Measurements from ENCODE around the gene ARID1B.

Gene ARID1B

DNA sequence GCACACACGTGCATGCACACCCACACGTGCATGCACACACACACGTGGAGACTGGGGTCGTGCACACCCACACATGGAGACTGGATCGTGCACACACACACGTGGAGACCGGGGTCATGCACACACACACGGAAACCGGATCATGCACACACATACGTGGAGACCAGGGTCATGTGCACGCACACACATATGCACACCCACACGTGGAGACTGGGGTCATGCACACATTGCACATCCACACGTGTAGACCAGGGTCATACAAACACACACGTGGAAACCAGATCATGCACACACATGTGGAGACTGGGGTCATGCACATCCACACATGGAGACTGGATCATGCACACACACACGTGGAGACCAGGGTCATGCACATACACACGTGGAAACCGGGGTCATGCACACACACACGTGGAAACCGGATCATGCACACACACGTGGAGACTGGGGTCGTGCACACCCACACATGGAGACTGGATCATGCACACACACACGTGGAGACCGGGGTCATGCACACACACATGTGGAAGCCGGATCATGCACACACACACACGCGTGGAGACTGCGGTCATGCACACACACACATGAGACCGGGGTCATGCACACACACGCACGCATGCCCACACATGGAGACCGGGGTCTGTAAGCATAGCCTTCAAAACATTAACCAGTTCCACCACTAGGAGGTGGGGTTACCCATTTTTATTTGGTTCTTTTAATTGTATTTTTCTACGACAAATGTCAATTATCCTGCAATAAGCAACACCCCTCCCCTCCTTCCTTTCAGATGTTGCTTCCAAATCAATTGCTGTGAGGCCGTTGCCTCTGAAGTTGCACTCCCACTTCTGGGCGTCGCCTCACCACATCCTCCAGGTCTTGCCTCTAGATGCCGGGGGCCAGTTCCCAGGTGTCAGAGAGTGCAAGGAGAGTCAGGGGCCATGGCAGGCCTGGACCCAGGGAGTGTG, 450.3 kb downstream of the ARID1B start:
- DNase-seq (ENCODE audit: low read depth): no peak

DNA sequence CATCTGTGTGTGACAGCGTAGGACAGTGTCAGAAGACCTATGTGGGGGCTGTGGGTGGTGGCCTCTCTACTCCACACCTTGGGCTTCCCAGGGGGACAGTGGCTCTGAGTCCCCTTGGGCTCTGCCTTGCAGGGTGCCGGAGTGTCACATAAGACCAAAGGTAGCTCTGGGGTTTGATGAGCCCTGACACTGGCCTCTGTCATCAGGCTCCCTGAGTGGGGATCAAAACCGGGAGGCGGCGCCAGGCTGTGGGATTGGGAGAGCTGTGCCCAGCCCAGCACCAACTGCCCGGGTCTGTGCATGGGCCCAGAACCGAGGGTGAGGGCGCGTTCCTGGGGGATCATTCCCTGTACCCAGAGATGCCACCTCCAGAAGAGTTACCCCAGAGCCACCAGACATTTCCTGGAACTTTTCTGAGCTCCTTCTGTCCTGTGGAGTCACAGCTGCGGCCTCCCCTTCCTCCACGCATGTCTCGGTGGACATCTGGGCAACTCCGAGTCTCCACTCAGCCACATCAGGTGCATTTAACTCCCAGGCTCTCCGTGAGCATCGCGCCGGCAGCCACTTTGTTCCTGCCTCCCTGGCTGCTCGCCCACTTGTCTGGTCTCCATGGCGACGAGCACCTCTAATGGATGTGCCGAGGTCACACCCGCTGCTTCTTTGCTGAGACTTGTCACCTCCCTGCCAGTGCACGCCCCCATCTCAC, 451.4 kb downstream of the ARID1B start:
- DNase-seq (ENCODE audit: low read depth): no peak

DNA sequence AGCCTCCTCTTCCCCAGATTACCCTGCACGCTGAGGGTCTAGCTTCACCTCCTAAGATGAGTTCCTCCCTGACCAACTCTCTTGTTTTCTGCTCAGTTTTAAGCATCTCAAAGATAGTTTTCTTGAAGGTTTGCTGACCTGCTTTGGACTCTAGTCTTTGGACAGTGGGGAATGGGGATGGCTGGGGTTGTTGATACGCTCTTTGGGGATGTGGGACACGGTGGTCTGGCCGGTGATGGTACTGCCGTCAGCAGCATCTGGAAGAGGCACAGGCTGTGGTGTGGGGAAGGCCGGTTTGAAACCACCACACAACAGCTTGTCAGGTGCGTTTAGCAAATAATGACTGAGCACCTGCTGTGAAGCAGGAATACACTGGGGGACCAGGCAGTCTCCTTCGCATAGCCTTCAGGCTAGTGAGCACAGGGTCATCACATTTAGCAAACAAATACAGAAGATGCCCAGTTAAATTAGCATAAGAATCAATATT, 452.0 kb downstream of the ARID1B start:
- DNase-seq (ENCODE audit: low read depth): no peak

DNA sequence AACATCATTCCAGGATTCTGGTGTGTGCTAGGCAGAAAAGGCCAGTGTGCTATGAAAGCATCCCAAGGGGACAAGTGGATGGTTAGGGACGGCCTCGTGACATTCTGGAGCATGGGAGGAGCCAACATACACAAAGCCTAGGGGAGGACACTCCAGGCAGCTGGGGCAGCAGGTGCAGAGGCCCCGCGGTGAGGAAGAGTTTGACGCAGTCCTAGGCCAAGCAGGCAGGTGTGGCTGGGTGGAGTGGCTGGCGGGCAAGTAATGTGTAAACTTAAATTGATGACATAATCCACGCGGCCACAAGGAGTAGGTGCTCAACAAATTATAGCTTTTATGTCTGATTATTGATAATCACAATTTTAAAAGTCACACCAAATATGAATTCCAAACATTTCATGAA, 452.5 kb downstream of the ARID1B start:
- no peak for DNase-seq (ENCODE audit: low read depth)

DNA sequence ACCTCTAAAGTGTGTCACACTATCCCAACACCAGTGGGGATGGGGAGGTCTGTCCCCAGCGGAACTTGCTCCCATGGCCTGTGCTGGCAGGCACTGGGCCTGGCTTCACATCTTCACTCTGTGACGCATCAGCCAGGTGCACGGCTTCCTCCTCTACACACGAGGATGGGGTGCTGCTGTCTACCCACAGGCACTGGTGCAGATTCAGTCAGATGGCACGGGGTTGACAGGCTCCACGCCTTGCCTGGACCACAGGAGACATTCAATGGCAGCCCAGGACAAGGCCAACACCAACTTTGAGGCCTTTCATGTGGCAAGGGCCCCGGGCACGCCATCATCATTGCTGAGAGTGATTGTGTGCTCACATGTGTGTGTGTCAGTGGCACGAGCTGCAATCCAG, 453.7 kb downstream of the ARID1B start:
- no peak for DNase-seq (ENCODE audit: low read depth)

DNA sequence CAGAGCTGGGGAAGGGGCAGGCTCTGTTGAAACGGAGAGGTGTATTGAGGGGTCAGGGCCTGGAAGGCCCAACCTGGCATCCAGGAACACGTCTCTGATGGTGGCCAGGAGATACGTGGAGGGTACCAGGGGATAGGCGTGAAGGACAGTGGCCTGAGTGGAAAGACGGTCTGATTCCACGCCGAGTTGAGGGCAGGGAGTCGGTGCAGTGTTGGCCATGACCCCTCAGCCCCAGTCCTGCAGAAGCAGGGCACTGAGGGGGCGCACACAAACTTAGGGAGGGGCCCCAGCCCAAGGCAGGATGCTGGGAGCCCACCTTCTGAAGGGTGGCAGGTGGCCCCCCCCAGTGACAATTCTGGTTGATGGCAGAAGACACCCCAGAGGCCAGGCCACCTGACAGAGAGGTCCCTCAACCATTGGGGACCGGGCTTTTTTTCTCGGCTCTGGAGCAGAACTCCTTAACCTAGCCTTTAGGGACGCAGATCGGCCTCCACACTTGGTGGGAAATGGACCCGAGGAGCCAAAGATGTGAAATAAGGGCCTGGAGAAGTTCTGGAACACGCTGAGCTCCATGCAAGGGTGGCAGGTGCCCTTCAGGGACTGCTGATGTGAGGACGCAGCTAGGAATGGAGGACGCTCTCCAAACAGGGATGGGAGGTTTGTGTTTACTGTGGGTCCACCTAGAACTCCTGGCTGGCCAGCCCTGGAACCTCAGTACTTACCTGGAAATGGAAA, 455.1 kb downstream of the ARID1B start:
- no peak for DNase-seq (ENCODE audit: low read depth)

DNA sequence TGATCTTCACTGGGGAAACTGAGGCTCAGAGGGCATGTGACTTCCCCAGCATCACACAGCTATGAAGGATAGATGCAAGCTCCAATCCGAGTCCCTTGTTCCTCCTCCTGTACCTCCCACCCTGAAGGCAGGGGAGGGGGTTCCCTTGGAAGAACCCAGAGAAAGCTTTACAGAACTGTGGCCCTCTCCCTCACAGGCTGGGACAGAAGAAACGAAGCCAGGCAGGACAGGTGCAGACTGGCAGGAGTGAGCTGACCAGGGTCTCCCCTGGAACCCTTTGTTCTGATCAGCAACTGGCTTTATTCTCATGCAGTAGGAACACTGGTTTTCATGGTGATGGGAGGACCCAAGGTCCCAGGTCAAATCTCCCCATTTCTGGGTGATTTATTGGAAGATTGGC, 456.0 kb downstream of the ARID1B start:
- DNase-seq (ENCODE audit: low read depth): no peak

DNA sequence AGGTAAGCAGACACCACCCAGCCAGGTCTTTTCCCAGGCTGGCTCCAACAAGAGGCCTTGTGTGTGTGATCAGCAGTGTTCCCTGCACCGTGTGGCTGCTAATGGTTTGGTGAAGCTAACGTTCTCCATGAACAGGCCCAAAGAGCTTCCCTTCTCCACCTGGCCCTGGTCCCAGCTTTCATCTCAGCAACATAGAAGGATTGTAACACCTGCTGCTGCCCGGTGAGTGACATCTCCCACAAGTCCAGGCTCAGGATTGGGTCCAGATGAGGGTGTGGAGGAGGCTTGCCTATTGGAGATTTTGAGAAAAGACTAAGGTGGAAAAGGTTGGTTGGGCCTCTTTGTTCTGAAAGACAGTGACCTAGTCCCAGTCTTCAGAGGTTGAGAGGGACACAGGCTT, 456.5 kb downstream of the ARID1B start:
- no peak for DNase-seq (ENCODE audit: low read depth)

DNA sequence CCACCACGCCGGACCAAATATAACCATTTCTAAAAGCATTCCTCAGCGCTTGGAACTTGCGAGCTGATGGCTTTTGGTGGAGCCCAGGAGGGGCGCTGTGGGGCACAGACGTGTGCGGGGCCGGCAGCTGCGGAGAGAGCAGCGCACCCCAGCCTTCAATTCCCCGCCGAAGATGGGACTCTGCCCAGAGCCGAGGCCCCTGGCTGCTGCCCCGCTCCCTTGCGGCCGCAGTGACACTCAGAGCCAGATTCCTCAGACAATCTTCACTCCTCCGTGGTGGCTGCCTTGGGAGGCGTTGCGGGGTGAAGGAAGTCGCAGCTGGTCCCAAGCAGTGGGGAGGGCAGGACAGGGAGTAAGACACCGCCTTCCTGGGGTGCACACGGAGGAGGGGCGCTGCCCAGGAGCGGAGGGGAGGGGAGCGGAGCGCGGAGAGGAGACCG, 458.4 kb downstream of the ARID1B start:
- no peak for DNase-seq (ENCODE audit: low read depth)

DNA sequence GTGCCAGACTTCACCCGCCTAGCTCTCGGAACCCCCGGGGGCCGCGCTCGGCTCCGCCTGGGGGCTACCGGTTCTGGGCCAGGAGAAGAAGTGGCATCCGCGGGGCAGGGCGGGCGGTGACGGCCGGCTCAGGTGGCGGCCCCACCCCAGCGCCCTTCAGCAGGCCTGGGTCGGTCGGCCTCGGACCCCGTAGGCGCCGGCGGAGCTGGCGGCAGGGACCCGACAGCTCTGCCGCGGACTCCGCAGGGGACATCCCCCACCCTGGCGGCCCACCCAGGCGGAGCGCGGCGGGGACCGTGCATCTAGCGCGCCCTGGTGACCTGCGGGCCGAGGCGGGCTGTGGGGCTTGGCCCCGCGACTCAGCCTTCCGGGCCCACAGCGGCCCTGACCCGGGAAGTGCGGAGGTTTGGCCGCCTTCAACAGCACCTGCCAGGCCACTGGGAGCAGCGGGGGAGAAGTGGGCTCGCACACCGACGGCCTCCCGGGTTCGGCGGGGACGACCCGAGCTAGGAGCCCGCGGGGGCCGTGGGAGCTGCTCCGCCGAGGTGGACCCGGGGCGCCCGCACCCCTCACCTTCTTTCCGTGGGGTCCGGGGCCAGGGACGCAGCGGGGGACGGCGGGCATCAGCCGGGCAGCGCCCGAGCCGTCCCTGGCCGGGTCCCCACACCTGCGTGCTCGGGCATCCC, 459.0 kb downstream of the ARID1B start:
- no peak for DNase-seq (ENCODE audit: low read depth)

DNA sequence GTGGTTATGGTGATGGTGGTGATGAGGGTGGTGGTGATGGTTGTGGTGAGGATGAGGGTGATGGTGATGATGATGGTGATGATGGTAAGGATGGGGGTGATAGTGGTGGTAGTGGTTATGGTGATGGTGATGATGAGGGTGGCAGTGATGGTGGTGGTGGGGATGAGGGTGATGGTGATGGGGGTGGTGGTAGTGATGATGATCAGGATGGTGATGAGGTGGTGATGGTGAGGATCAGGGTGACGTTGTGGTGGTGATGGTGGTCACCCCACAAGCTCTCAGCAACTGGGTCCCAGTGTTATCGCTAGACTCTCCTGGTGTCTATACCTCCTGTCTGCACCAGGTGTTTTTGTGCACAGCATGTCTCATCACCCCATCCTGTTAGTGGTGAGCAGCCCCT, 461.2 kb downstream of the ARID1B start:
- no peak for DNase-seq (ENCODE audit: low read depth)

DNA sequence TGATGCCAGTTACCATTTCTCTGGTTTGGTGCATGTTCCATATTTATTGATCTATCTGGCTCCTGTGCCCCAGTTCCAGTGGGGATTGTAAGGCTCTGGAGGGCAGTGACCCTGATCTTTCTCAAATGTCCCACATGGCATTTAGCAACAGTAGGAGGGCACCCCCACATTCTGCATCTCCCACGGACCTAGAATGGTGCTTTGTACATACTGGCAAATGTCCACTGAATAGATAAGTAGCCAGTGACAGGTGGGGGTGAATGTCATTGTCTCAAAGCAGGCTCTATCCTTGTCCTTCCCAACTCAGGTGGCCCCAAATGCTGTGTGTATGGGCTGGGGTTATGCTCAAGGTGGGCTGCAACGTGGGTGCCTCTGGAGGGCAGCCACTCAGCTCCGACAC, 462.0 kb downstream of the ARID1B start:
- DNase-seq (ENCODE audit: low read depth): no peak

DNA sequence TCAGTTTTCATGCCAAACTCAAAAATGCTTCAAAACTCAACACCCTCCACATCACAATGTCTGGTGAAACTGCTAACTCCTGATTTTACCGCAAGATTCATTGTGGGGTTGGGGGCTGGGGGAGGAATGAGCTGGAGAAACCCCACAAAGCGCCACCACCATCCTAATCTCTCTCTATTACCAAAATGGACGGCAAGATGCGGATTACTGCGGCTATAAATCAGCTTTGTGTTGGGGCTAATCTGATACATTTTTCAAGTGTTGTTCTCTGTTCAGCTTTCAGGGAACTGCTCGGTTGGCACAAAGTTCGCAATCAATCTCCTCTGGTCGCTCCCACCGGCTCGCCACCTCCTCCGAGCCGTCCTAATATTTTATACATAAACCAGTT, 462.5 kb downstream of the ARID1B start:
- no peak for DNase-seq (ENCODE audit: low read depth)

DNA sequence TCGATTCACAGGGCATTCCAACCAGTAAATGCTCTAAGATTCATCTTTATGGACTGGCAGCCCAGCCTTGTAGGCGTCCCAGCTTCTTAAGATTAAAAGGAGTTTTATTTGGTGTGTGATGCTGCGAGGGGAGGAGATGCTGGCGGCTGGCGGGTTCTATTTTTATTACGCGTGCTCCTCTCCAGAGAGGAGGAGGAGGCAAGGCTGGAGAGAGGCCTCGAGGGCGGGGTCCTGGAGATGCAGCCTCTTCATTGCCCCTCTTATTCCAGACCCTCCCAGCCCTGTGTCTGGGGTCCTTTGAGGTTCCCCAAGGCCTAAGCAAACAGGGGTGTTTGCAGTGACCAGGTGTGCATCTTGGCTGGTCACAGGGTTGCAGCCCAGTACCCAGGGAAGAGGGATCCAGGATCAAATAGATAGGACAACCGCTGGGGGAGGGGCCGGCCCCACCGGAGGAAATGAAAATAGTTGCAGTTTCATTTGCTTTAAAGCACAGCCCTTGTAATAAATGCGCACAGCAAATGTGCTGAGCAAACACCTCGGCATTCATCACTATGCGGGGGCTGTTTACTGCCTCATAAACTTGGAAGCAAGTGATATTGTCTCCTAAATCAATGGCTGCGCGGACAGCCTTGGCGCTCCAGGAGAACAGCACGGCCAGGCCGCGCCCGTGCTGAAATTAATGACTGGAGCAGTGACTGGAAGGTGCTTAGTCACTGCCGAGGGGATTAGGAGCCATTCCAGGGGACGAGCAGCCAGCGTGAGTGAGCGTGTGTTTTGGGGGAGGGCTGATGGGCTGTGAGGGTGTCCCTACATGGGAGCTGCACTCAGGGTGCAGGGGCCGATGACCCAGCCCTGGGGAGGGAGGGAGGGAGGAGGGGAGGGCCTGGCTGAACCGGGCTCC, 463.1 kb downstream of the ARID1B start:
- DNase-seq (ENCODE audit: low read depth): peak; percentile 83

DNA sequence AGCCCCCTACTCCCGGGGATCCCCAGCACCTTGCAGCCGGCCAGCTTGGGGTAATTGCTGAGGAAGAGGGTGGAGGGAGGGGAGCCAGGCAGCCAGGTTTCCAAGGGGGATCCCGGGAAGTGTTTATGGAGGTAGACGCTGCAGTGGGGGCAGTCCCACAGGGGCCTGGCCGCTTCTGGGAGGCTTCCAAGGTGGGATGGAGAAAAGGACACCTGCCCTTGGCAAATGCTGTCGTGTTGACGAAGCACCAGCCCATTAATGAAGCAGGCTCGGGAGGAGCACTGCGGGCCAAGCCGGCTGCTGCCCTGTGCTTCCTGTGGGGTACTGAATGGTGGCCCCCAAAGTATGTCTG, 463.8 kb downstream of the ARID1B start:
- DNase-seq (ENCODE audit: low read depth): no peak

DNA sequence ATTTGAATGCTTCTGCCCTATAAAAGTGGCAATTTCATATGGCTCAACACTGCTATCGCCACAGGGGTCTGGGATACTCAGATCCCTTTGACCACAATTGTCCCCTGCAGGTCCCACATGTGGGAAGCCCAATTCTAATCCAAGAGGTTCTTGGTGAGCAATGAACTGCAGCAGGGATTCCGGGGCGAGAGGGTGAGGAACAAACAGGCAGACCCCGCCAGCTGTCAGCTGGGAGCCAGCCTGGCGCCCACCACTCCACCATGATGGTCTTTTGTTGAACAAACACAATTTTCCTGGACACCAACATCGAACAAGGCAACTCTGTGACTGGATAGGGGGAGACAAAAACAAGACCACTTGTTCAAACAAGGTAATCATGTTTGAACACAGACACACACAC, 465.6 kb downstream of the ARID1B start:
- DNase-seq (ENCODE audit: low read depth): no peak

DNA sequence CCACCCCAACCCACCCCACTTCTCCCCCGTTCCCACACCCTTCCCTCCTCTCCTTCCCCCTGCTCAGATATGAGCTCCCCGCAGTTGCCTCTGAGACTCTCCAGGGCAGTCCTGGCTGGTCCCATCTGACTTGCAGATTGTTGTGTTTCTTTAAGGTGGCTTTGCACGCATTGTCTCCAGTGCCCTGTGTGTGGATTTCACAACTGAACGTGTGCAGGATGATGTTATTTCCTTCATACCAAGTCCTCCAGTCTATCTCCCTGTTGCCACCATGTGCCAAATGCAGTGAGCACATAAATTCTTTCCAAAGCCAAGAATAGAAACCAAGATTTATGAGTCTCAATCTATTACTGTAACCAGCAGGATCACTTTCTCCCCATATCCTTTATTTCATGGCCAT, 467.0 kb downstream of the ARID1B start:
- peak; percentile 96 for DNase-seq (ENCODE audit: low read depth)

DNA sequence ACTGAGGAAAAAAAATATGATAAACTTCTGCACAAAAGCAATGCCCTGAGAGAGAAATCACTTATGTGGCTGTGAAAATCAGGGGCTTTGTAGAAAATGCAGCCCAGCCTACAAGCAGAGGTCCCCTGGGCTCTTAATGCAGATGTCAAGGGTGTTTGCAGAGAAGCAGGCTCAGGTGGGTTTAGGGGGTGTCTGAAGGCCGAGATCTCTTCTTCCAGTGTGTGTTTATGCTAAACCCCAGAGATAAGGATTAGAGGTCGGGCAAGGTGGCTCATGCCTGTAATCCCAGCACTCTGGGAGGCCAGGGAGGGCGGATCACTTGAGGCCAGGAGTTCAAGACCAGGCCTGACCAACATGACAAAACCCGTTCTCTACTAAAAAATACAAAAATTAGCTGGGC, 467.6 kb downstream of the ARID1B start:
- no peak for DNase-seq (ENCODE audit: low read depth)

DNA sequence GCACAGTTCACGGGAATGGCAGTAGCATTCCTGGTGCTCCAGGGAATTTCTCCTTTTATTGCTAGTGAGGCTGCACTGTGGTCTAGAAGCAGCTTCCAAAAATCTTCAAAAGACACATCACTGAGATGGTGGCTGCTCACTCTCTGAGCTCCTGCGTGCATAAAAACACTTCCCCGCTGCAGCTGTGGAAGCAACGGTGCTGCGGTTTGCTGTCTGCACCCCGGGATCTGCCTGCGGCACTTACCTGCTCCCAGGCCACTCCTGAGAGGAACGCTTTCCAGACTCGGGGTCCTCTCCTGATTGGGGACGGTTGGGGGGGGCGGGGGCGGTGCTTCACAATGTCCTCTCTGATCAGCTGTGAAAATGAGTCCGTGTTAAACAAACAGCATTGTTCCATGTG, 468.3 kb downstream of the ARID1B start:
- no peak for DNase-seq (ENCODE audit: low read depth)

DNA sequence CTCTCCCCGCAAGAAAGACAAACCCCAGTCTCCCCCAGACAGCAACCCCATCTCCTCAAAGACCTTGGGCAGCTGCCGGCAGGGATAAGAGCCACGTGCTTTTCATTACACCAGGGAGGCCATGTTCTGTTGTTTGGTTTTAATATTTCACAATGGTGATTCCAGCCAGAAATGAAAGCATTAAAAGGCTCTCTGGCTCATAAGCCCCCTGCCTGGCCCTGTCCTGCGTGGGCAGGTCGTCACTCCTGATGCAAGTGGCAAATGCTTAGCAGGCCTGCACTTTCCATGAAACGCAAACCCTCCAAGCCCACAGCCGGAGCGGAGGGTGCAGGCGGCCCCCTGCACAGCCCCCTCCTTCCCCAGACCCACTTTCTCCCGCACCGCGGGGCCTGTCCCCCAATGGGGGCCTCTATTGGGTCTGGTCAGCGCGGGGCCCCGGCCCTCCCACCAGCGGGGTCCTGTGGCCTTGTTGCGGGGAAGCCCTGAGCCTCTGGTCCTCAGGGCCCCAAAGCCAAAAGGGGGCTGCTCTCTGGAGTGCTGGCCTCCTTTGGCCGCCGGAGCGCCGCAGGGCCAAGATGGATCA, 469.0 kb downstream of the ARID1B start:
- DNase-seq (ENCODE audit: low read depth): no peak
